Islet precursor cell (in vitro differentiated cells): ENCODE data around the gene ZP3.
A peak's percentile ranks its signal among the peaks of the same experiment; 100 is the strongest.
"Not testable (repeated sequence)": the region's sequence is repeated elsewhere in the genome, so short reads cannot be mapped to it uniquely, and the experiment has no call there.

Source experiments
- DNase-seq: peaks from one replicate; pipeline ENCODE4 v3.0.0-alpha.2; 2018

The ZP3 gene

DNA sequence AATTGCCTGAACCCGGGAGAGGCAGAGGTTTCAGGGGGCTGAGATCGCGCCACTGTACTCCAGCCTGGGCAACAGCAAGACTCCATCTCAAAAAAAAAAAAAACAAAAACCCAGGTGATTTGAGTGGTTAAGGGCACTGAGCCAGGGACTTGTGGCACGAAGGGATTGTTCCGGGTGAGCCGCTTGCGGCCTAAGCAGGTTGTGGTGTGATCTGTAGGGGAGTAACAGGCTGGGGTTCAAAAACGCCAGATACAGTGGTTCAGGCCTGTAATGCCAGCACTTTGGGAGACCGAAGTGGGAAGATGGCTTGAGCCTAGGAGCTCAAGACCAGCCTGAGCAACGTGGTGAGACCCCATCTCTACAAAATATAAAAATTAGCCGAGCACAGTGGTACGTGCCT is 19.1 kb downstream of the ZP3 start:
- not testable (repeated sequence) for DNase-seq

DNA sequence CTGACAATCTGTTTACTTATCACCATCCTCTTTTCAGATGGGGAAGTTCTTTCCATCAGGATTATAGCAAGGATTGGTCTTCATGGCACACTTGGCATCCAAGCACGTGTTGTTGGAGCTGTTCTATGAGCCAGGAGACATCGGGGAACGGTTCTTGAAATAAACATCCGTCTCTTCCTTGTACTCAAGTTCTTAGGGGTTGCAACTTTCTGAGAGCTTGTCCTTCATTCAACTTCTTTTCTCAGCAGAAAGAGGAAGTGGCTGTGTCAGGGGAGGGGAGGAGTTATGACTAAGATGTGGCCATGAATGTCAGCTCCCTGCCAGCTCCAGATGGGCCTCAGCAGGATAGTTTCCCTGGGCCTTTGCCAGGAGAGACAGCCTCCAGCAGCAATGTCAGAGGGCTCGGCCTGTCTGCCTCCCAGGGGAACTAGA is 20.8 kb downstream of the ZP3 start:
- not testable (repeated sequence) for DNase-seq

DNA sequence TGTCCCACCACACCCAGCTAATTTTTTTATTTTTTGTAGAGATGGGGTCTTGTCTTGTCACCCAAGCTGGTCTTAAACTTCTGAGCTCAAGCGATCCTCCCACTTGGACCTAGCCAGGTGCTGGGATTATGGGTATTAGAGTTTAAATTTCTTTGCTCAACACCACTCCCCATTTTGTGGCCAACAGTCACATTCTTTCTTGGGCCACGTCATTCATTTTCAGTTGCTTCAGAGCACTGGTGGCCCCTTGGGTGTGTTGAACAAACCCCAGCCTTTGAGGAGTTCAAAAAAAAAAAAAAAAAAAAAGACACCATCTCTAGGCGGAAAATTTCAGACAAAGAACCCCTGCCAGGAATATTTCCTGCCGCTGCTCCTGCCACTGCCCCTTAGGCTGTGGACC is 32.3 kb downstream of the ZP3 start:
- DNase-seq: not testable (repeated sequence)

DNA sequence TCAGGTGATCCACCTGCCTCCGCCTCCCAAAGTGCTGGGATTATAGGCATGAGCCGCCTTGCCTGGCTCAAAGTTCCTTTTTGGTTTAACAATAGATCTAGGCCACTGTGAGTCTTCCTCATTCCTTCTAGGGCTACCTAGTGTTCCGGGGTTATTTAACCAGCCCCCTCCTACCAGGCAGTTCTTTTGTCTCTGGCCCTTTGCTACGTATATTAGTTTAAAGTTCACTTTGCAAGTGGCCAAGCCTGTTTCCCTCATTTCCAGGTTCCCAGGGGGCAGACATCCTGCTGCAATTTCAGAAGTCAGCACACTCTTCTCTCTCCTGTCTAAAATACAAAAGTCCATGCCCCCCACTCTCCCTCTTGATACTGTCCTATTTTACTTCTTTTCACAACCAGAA is 33.8 kb downstream of the ZP3 start:
- not testable (repeated sequence) for DNase-seq

DNA sequence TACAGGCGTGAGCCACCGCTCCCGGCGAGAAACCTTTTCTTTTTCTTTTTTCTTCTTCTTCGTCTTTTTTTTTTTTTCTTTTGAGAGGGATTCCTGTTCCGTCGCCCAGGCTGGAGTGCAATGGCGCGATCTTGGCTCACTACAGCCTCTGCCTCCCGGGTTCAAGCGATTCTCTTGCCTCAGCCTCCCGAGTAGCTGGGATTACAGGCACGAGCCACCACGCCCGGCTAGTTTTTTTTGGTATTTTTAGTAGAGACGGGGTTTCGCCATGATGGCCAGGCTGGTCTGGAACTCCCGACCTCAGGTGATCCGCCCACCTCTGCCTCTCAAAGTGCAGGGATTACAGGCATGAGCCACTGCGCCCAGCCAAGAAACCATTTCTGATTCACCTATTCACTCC is 36.0 kb downstream of the ZP3 start:
- DNase-seq: not testable (repeated sequence)

DNA sequence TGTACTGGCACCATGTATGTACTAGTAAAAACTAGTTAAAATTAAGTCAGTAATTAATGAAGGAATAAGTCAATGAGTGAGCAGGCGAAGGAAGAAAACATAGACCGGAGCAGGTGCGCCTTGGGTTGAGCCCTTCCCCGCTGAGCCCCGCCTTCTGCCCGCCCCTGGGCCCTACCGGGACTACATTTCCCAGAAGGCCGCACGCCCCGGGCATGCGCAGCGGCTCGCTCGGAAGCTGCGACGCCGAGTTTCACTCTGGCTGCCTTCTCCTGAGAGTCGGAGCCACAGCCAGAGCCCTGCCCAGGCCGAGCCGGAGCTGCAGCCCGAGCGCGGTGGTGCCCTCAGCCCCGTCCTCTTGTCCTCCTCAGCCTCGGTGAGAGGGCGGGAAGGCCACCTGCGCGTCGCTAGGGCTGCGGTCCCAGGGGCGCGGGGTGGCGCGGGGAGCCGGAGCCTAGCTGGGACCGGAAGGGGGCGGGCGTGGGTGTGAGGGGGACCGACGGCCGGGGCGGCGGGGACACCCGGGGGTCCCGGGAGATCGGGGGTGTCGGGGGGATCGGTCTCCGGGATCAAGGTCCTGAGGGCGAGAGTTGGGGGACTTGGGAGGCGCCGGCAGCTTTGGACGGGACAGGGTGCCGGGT is 36.8 kb downstream of the ZP3 start, which contains the start of gene DTX2:
Gene DTX2, plus strand, starts transcription at position 246 of the 638 bp plus-strand sequence. CDS start 18,801 bp downstream, outside the sequence.
- DNase-seq: not testable (repeated sequence)

DNA sequence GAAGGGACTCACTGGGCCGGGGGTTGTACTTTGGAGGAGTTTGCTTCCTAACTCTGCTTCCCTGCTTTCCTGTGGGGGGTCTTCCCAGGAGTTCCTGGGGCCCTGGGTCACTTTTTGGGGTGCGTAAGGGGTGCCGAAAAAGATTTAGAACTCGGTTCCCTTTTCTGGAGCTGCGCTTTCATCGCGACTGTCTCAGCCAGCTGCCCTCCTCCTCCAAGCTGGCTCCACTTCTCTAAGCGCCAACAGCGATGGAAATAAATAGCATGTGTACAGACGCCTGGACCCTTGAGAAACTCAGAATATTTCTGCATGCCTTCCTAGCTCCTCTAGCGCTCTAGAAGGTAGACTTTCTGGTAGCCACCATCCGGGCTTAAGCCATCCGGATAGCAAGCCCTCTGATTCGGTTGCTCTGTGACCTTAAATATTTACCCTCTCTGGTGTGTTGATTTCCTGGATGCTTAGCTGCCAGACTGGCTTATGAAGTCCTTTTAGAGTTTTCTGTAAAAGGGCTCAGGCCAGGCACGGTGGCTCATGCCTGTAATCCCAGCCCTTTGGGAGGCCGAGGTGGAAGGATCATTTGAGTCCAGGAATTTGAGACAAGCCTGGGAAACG is 37.6 kb downstream of the ZP3 start:
- not testable (repeated sequence) for DNase-seq

DNA sequence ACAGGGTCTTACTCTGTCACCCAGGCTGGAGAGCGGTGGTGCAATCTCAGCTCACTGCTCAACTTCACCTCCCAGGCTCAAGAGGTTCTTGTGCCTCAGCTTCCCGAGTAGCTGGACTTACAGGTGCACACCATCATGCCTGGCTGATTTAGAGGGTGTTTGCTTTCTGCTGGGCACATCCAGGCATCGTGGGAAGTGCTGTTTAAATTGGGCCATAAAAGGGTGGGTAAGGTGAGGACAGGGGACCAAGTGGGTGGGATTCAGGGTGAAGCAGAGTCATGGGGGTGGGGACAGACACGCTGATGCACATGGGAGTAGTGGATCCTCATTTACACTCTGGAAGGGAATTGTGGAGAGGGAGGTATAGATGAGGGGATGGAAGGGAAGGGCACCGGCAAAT is 40.2 kb downstream of the ZP3 start:
- not testable (repeated sequence) for DNase-seq

DNA sequence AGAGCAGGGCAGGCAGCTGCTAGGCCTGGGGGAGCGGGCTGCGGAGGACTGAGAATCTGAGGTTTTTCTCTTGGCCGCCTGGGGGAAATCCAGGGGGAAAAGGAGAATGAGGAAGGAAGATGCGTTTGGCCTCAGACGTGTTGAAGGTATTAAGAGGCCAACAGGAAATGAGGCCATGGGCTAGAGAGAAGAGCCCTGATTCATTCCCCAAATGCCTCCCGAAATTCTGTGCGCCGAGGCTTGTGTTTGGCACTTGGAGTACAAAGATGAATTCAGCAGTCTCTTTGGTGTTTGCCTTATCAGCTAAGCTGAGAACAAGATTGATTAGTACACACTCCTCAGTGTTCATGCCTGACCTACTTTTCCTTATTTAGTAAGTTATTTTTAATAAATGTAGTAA is 41.2 kb downstream of the ZP3 start:
- not testable (repeated sequence) for DNase-seq

DNA sequence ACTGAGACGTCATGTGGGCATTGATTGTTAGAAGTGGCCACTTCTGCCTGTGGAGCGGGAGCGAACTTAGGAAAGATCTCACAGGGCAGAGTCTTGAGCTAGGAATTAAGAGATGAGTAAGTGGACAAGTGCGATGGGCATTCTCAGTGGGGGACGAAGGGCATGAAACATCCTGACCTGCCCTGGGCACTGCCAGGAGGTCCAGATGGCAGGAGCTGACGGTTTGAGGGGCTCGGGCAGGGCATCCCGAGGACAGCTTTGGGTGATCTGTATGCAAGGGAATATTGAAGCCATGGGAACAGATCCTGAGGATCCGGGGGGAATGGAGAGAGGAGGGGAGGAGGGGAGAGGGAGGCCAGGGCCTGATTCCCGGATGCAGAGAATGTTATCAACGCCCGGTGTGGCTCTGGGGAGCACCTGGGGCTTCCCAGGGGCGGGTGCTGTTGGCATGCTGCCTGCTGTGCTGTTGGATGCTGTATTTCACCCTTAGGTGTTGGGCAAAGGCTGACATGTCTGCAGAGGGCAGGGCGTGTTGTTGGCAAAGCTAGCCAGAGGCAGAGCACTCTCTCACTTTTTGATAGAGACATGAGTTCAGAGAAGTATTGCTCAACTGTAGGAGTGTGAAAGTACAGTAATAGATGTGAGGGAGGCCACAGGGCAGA is 43.1 kb downstream of the ZP3 start:
- DNase-seq: not testable (repeated sequence)

DNA sequence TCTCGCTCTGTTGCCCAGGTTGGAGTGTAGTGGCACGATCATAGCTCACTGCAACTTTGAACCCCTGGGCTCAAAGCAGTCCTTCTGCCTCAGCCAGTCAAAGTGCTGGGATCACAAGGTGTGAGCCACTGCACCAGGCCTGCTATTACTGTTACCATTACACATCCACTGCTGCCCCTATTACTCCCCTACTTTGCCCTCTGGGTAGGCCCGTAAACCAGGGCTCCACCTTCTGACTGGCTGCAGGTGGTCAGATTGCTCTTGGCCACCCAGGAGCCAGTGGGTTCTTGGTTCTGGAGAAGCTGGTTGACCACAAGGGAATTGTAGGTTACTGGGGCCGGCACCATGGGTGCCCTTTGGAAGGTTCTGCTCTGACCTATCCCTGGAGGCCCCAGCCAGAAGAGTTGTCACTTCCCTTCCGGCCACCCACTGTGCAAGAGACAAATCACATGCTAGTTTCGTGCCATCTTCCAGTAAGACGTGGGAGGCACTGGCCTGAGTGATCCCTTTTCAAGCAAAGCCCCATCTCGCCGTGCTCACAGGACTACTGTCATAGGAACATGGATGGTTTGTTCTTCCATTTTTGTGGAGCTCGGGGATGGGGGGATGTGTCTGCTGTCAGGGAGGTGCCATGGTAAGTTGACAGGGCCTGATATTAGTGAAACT is 46.9 kb downstream of the ZP3 start:
- DNase-seq: not testable (repeated sequence)

DNA sequence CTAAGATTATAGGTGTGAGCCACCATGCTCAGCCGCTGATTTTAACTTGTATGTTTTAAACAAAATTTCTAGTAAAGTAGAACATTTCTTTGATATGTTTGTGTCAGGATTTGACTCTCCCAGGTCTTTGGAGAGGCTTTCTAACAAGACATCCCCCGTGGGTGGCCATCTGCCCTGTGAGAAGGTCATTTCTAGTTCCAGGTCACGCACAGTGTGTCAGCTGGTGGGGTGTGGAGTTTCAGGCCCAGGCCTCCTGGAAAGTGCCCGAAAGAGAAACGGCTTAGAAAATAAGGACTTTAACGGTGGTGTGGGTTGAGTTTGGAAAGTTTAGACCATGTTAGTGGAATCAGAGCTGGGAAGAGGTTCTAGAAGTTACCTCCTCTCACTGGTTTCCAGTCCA is 48.3 kb downstream of the ZP3 start:
- not testable (repeated sequence) for DNase-seq

DNA sequence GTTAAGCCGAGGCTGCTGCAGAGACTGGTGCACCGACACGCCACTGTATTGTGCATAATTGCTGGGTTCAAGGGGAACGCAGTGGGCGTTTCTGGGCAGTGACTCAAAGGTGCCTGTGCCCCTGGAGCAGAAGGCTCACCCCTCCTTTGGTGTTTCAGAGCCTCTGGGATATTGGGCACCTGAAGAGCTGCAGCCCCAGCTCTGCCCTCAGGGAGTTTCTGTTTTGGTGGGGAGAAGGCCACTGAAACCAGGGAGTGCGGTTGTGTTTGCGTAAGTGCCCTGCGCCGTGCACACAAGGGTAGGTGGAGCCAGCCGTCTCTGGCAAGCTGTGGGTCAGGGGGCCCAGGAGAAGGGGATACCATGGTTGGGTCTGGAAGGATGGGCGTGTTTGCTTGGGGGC is 51.5 kb downstream of the ZP3 start:
- not testable (repeated sequence) for DNase-seq

DNA sequence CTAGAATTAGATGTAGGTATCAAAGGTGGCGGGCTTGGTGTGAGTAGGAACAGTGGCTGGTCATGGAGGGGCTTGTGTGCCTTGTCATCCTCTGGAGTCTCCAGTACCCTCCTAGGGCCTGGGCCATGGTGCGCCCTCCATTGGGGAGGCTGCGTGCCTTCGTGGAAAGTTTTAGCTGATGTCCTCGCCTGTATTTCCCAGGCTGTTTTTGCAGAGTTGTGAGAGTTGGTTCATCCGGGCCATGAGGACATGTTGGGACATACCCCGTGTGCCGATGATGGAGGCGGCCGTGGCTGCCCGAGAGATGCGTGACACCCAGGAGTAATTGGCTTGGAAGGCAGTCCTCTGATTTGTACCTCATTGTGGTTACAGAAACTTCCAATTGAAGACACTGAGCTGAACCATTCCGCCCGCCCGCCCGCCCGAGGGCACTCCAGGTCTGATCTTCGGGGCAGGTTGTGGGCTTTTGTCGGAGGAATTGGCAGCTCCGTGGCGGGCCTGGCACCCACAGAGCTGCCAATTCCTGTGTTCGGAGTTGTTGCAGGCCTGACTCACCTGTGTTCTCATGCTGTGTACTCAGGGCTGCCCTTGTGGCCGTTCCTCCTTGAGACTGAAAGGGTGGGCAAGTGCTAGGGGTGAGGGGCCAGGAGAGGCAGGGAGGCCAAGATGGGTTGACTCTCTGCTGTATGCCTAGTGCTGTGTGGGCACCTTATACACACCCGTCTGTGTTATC is 52.2 kb downstream of the ZP3 start:
- DNase-seq: not testable (repeated sequence)

DNA sequence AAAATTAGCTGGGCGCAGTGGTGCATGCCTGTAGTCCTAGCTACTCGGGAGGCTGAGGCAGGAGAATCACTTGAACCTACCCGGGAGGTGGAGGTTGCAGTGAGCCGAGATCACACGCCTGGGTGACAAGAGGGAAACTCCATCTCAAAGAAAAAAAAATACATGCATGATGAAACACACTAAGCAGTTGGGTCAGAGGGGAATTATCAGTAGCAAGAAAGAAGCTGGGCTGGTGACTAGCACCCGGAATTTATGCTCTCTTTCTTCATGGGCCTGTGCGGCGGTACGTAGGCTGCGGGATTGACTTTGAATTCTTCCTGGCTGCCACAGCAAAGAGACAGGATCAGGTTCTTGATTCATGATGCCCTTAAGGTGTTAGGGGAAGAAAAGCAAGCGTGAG is 54.9 kb downstream of the ZP3 start:
- DNase-seq: not testable (repeated sequence)

DNA sequence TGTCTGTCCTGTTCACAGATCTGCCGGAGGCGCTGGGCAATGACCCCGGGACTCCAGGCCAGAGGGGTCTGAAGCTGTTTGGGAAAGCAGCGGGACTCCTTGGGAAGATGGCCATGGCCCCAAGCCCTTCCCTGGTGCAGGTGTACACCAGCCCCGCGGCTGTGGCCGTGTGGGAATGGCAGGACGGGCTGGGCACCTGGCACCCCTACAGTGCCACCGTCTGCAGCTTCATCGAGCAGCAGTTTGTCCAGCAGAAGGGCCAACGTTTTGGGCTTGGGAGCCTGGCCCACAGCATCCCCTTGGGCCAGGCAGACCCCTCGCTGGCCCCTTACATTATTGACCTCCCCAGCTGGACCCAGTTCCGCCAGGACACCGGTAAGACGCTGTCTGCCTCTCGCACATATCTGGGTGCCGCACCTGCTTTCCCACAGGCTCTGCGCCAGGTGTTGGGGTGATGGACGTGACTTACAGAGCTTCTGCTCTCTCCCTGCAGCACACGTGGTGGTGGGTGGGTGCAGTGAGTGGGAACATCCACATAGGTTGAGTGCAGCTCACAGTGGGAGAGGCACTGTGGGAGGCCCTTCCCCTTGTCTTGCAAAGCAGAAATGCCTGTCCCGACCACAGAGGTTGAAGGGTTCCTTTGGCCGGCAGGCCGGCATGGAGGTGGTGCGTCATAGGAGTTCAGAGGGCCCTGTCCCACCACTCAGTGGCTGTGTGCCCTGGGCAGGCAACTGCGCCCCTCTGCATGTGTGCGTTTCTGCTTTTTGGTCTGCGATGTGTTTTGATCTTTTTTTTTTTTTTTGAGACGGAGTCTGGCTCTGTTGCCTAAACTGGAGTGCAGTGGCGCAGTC is 55.9 kb downstream of the ZP3 start:
- peak; percentile 37 for DNase-seq

DNA sequence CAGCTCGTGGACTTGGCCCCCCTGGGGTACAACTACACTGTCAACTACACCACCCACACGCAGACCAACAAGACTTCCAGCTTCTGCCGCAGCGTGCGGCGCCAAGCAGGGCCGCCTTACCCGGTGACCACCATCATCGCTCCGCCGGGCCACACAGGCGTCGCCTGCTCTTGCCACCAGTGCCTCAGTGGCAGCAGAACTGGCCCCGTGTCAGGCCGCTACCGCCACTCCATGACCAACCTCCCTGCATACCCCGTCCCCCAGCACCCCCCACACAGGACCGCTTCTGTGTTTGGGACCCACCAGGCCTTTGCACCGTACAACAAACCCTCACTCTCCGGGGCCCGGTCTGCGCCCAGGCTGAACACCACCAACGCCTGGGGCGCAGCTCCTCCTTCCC is 57.9 kb downstream of the ZP3 start:
- not testable (repeated sequence) for DNase-seq

DNA sequence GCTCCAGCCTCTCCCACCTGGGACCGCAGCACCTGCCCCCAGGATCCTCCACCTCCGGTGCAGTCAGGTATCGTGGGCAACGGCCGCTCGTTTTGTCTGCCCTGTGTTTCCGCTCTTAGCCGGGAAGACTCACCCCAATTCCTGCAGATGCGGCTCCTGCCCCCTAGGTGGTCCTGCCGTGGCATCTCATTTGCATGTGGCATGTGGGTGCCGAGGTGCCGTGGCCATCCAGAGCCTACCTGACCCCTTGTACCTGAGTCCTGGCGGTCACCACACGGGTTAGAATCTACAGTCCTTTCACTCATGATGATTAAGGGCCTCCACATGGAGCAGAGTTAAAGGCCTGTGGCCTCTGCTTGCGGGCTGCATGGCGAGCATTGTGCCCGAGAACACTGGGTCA is 58.3 kb downstream of the ZP3 start:
- DNase-seq: not testable (repeated sequence)

DNA sequence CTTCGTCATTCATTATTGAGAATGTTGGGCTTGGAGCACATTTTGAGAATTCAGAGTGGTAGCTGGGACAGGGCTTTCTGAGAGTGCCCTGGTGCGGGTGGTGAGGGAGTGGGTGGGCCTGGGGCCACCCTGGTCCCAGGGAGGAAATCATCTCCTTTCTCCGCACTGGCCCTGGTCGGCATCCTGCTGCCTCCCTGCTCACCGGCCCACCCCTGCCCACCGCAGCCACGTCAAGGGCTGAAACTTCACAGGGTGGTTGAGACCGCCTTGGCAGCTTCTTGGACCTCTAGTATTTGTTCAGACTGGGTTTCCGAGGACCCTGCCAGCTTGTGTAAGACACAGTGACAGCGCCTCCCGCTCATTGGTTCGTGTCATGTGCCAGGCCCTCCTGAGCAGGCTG is 59.7 kb downstream of the ZP3 start:
- not testable (repeated sequence) for DNase-seq

DNA sequence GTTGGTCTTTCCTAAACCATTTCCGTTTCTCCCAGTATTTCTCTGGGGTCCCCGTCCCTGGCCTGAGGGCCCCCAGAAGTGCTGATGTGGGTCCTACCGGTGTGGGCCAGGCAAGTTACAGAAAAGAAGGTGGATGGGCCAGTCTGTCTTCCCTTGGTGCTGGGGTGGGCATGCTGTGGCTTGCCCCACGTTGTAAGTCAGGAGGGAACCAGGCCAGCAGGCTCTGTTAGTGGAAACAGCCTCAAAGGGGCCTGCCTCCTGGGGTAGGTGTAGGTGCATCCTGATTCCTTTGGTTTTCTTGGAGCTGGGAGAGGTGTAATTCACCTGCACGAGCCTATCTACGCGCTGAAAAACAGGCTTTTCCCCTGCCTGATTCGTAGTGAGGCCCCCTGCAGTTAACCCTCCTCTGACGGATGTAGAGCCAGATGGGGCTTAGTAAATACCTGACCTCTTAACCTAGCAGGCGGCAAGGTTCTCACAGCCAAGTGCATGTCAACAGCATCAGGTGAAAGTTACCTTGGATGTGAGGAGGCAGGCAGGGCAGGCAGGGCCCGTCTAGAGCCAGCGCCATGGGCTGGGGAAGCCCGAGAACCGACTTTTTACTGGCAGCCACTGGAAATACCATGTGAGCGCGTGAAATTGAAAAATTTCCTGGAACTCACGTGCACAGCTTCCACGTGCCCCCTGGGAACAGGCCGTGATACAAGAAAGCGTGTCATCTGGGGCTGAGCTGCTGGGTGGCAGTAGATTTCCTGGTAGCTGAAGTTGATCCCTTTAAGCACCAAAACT is 61.3 kb downstream of the ZP3 start:
- not testable (repeated sequence) for DNase-seq

DNA sequence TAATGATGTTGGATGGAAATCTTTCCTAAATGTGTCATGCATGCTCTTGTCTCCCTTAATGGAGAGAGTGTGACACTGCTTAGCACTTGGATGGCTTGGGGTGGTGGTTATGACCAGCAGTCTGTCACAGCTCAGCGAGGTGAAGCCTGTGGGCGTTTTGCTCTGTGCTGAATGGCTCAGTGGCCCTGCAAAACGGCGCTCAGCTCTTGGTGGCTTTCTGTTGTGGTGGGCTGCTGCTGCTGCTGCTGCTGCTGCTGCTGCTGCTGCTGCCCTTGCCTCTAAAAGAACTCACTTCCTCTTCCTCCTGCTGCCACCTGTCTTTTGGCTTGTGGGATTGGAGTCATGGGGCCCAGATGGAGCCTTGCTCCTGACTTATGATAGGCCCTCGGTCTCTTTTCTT is 61.9 kb downstream of the ZP3 start:
- not testable (repeated sequence) for DNase-seq
